ENCODE data around the gene OR1N1.
"Not testable (repeated sequence)": the region's sequence is repeated elsewhere in the genome, so short reads cannot be mapped to it uniquely, and the experiment has no call there.

The OR1N1 gene

GRCh38 chr9:122527193-122527592, at the start of gene OR1N1:
Gene OR1N1, minus strand, starts transcription at chr9:122527293. Its CDS starts 0 bp downstream, at chr9:122527293.
- no peak for DNase-seq

GRCh38 chr9:122572456-122572855, 45.4 kb upstream of the OR1N1 start:
- no peak for DNase-seq

- no peak for DNase-seq
These were observed 40.8 kb upstream of the OR1N1 start for GRCh38 chr9:122567901-122568300.

- DNase-seq = no peak
These were observed 35.2 kb upstream of the OR1N1 start for GRCh38 chr9:122562134-122562760.

- DNase-seq = no peak
These were observed 34.4 kb upstream of the OR1N1 start for GRCh38 chr9:122561446-122561845.

GRCh38 chr9:122552812-122553211, 25.7 kb upstream of the OR1N1 start, which contains the start of gene OR1N2:
Gene OR1N2, plus strand, starts transcription at chr9:122553112. Its CDS starts 100 bp downstream, at chr9:122553212.
- DNase-seq = no peak

- no peak for DNase-seq
These were observed 24.3 kb upstream of the OR1N1 start for GRCh38 chr9:122551371-122551770.

GRCh38 chr9:122546196-122546595, 19.1 kb upstream of the OR1N1 start:
- DNase-seq = no peak

GRCh38 chr9:122538757-122539156, 11.7 kb upstream of the OR1N1 start:
- DNase-seq = no peak

GRCh38 chr9:122537066-122537465, 10.0 kb upstream of the OR1N1 start:
- not testable (repeated sequence) for DNase-seq

- no peak for DNase-seq
These were observed 9.0 kb upstream of the OR1N1 start for GRCh38 chr9:122536134-122536533.

- not testable (repeated sequence) for DNase-seq
These were observed 4.1 kb upstream of the OR1N1 start for GRCh38 chr9:122531157-122531556.

- DNase-seq = no peak
These were observed 491 bp downstream of the OR1N1 start for GRCh38 chr9:122526602-122527001.

- no peak for DNase-seq
These were observed 7.7 kb downstream of the OR1N1 start for GRCh38 chr9:122519376-122519775.

GRCh38 chr9:122518841-122519240, 8.3 kb downstream of the OR1N1 start, which contains the start of gene OR1J4:
Gene OR1J4, plus strand, starts transcription at chr9:122519141. Its CDS starts 0 bp downstream, at chr9:122519141.
- DNase-seq = no peak

GRCh38 chr9:122518226-122518625, 8.9 kb downstream of the OR1N1 start:
- DNase-seq = no peak

- no peak for DNase-seq
These were observed 16.6 kb downstream of the OR1N1 start, which contains the start of gene OR1J2 for GRCh38 chr9:122510502-122510901. Gene OR1J2, plus strand, starts transcription at chr9:122510802. Its CDS starts 0 bp downstream, at chr9:122510802.

GRCh38 chr9:122506964-122507363, 20.1 kb downstream of the OR1N1 start:
- DNase-seq = no peak

GRCh38 chr9:122498883-122499288, 28.2 kb downstream of the OR1N1 start:
- DNase-seq = no peak

- no peak for DNase-seq
These were observed 48.0 kb downstream of the OR1N1 start for GRCh38 chr9:122479062-122479461.

GRCh38 chr9:122477826-122478225, 49.3 kb downstream of the OR1N1 start, which contains the start of gene OR1J1:
Gene OR1J1, minus strand, starts transcription at chr9:122477926. Its CDS starts 0 bp downstream, at chr9:122477926.
- no peak for DNase-seq

- DNase-seq = no peak
These were observed 49.7 kb downstream of the OR1N1 start for GRCh38 chr9:122477346-122477745.

All from midbrain (tissue), 1 donor.